ENCODE measurements around the gene DPH6. TPM values are rescaled to one million over a fixed set of nuclear protein-coding genes. Genes with fewer than 3 reads are reported as not detected.

Gene DPH6
- total RNA-seq, 6 experiments from 2014 or later, result 5.5 to 12.8 (median 6.9) TPM

- intact Hi-C loops (cut with DNase I), result no loop called here
- ATAC-seq (no peak), DNase-seq (no peak)
- H3K36me3 ChIP-seq, result no peaks in the 10 kb centered on the region
- no peaks in the 10 kb centered on the region for H3K27me3 ChIP-seq
- H3K9me3 ChIP-seq, result no peaks in the 10 kb centered on the region
- no peak overlapping the region for H3K27ac ChIP-seq
- no peaks in the 10 kb centered on the region for H3K4me1 ChIP-seq
- H3K4me3 ChIP-seq, result no peak overlapping the region
- WGBS (ENCODE audit: insufficient coverage, low coverage, low lambda C conversion rate, missing lambda C conversion rate), result 94% methylated on average over 3 of the region's 3 CpGs
- no peak for TF ChIP-seq POLR2A (IDR thresholded peaks at IDR 0.05)
- no peak for TF ChIP-seq CTCF (IDR thresholded peaks at IDR 0.05)
Observed at GRCh38 chr15:35325374-35325941, 220.5 kb downstream of the DPH6 start.

GRCh38 chr15:35323141-35323540 lies 222.8 kb downstream of the DPH6 start:
- TF ChIP-seq CTCF (IDR thresholded peaks at IDR 0.05), result no peak
- TF ChIP-seq POLR2A (IDR thresholded peaks at IDR 0.05), result no peak
- ATAC-seq, result no peak

GRCh38 chr15:35321926-35322325 lies 224.0 kb downstream of the DPH6 start:
- no peak for ATAC-seq
- intact Hi-C loops (cut with DNase I), result no loop called here
- Histone ChIP-seq H3K36me3 (no peaks in the 10 kb centered on the region), H3K4me1 (no peaks in the 10 kb centered on the region), H3K27me3 (no peaks in the 10 kb centered on the region), H3K4me3 (no peak overlapping the region), H3K27ac (no peak overlapping the region), H3K9me3 (no peaks in the 10 kb centered on the region)
- WGBS (ENCODE audit: insufficient coverage, low coverage, low lambda C conversion rate, missing lambda C conversion rate), result 90% methylated on average over 2 of the region's 2 CpGs
- TF ChIP-seq CTCF (IDR thresholded peaks at IDR 0.05) (no peak), POLR2A (IDR thresholded peaks at IDR 0.05) (no peak)
- DNase-seq, result no peak

More at GRCh38 chr15:35323141-35323540, 222.8 kb downstream of the DPH6 start:
- intact Hi-C loops (cut with DNase I), result no loop called here
- H3K4me1 ChIP-seq, result no peaks in the 10 kb centered on the region
- no peak overlapping the region for H3K4me3 ChIP-seq
- H3K27ac ChIP-seq, result no peak overlapping the region
- no peaks in the 10 kb centered on the region for H3K36me3 ChIP-seq
- H3K27me3 ChIP-seq, result no peaks in the 10 kb centered on the region
- no peak for DNase-seq
- H3K9me3 ChIP-seq, result no peaks in the 10 kb centered on the region

GRCh38 chr15:35320911-35321310 lies 225.1 kb downstream of the DPH6 start:
- Histone ChIP-seq H3K4me1 (no peaks in the 10 kb centered on the region), H3K27me3 (no peaks in the 10 kb centered on the region), H3K27ac (no peak overlapping the region), H3K9me3 (no peaks in the 10 kb centered on the region), H3K36me3 (no peaks in the 10 kb centered on the region), H3K4me3 (no peak overlapping the region)
- intact Hi-C loops (cut with DNase I), result no loop called here
- TF ChIP-seq POLR2A (IDR thresholded peaks at IDR 0.05), result no peak
- no peak for TF ChIP-seq CTCF (IDR thresholded peaks at IDR 0.05)
- ATAC-seq, result no peak
- DNase-seq, result no peak

Small RNA genes lying within 50 kb of the gene (microRNA-seq; reads per million reads assigned to microRNA genes)
- gene MIR3942, result 0 to 0.64 reads per million in 2 donors

Small RNA genes lying within 50 kb of the gene (small RNA-seq; reads per million reads assigned to genes)
- 0 reads per million in 2 experiments for gene AC019288.1
- gene MIR3942, result 0 reads per million in 2 experiments
